Endothelial cell of umbilical vein (primary cell): ENCODE data around the gene FAM174B. TPM values are rescaled to one million over a fixed set of nuclear protein-coding genes. Genes with fewer than 3 reads are reported as not detected.

Experiments used
- BruUV-seq: library from RNA; stranded (reverse); fragments of 400-500 nt; replicated peaks from 2 replicates; lab custom pipeline; 2021; lab: Mats Ljungman, UMichigan
- CTCF ChIA-PET: fragments of 300-600, 350-600 bp; sonication (Branson Sonifier 250); formaldehyde crosslinking; loops from one replicate; lab custom pipeline; 2021; ENCODE audit warnings: antibody characterized with exemption, inconsistent platforms; lab: Charles Lee
- POLR2A ChIA-PET: fragments of 300-600, 350-600 bp; sonication (Branson Sonifier 250); formaldehyde crosslinking; loops from one replicate; lab custom pipeline; 2021; ENCODE audit warnings: antibody characterized with exemption, inconsistent platforms; lab: Charles Lee
- DNase-seq: peaks from one replicate; pipeline ENCODE4 v3.0.0-alpha.2; 2011; ENCODE audit warnings: low read depth, low spot score
- FAIRE-seq: peaks from 2 replicates; lab custom pipeline; 2011; peaks lifted over from hg19 to GRCh38; lab: Jason Lieb, UNC
- H2AFZ ChIP-seq: 2 replicates; pipeline ENCODE4 v1.6.0; 2012; ENCODE audit warnings: low read depth, low read length, control low read depth, inconsistent platforms
- H3K27ac ChIP-seq: 2 replicates; pipeline ENCODE4 v1.5.1; 2011; ENCODE audit warnings: low read depth, mild to moderate bottlenecking, control low read depth, low read length, moderate library complexity; ENCODE audit not compliant: insufficient read depth
- H3K27me3 ChIP-seq, 2 experiments: 2 replicates each; pipeline versions ENCODE4 v1.6.0 to v1.6.1; 2011; ENCODE audit warnings: low read length in 2 of 2, mixed read lengths in 1 of 2; ENCODE audit not compliant: control insufficient read depth in 2 of 2, insufficient read depth in 2 of 2
- H3K36me3 ChIP-seq, 2 experiments: 2 replicates in 1 of 2; 3 replicates in 1 of 2; pipeline ENCODE4 v1.5.1; 2011; ENCODE audit warnings: low read length in 2 of 2, mild to moderate bottlenecking in 1 of 2, moderate library complexity in 1 of 2; ENCODE audit not compliant: control insufficient read depth in 2 of 2, insufficient read depth in 2 of 2; ENCODE audit errors: extremely low read depth in 1 of 2
- H3K4me1 ChIP-seq: 3 replicates; pipeline ENCODE4 v1.5.1; 2011; ENCODE audit warnings: mild to moderate bottlenecking, low read length; ENCODE audit not compliant: control insufficient read depth, insufficient read depth; ENCODE audit errors: extremely low read depth
- H3K4me2 ChIP-seq: 2 replicates; pipeline ENCODE4 v1.6.1; 2011; ENCODE audit warnings: low read length, control low read depth, mixed read lengths; ENCODE audit not compliant: insufficient read depth
- H3K4me3 ChIP-seq, 3 experiments: fragments of 200-600 bp in 1 of 3; sonication (generic), shearing (Covaris generic) in 1 of 3; replicated peaks in 1 of 3; 2 replicates each; pipeline ENCODE4 v1.5.1; 2011 to 2016; ENCODE audit warnings: control low read depth in 3 of 3, low read length in 3 of 3, mild to moderate bottlenecking in 2 of 3, inconsistent platforms in 1 of 3, low read depth in 1 of 3, moderate library complexity in 1 of 3; ENCODE audit not compliant: insufficient read depth in 1 of 3
- H3K79me2 ChIP-seq: 2 replicates; pipeline ENCODE4 v1.6.0; 2012; ENCODE audit warnings: low read length, inconsistent platforms; ENCODE audit not compliant: control insufficient read depth, insufficient read depth
- H3K9ac ChIP-seq: replicated peaks from 2 replicates; pipeline ENCODE3; 2011; ENCODE audit warnings: low read length, control low read depth; ENCODE audit not compliant: insufficient read depth; ENCODE audit errors: extremely low read depth
- H3K9me1 ChIP-seq: replicated peaks from 3 replicates; pipeline ENCODE4 v1.6.0; 2011; ENCODE audit warnings: mild to moderate bottlenecking, low read length; ENCODE audit not compliant: control insufficient read depth, insufficient read depth; ENCODE audit errors: extremely low read depth
- H3K9me3 ChIP-seq: replicated peaks from 2 replicates; pipeline ENCODE4 v1.5.1; 2012; ENCODE audit warnings: low read length, inconsistent platforms; ENCODE audit not compliant: control insufficient read depth, insufficient read depth
- H4K20me1 ChIP-seq: replicated peaks from 2 replicates; pipeline ENCODE3; 2011; ENCODE audit warnings: mild to moderate bottlenecking, low read length; ENCODE audit not compliant: control insufficient read depth, insufficient read depth; ENCODE audit errors: extremely low read depth
- CTCF ChIP-seq, 2 donors: IDR thresholded peaks; 1 replicate in 1 of 2; 2 replicates in 1 of 2; pipeline ENCODE4 v1.5.1; 2011; ENCODE audit warnings: low read length in 2 of 2, mild to moderate bottlenecking in 2 of 2, moderate library complexity in 2 of 2, control low read depth in 1 of 2, inconsistent platforms in 1 of 2, low read depth in 1 of 2; ENCODE audit not compliant: insufficient read depth in 1 of 2; ENCODE audit errors: extremely low read depth in 1 of 2
- EZH2 ChIP-seq: IDR thresholded peaks from 2 replicates; pipeline ENCODE4 v1.6.1; 2012; ENCODE audit warnings: borderline replicate concordance, low read depth, mild to moderate bottlenecking, moderate library complexity, low read length, inconsistent platforms; ENCODE audit not compliant: severe bottlenecking
- FOS ChIP-seq: IDR thresholded peaks from 2 replicates; pipeline ENCODE4 v1.6.1; 2011; ENCODE audit warnings: mild to moderate bottlenecking, low read length, moderate library complexity, borderline replicate concordance; ENCODE audit not compliant: insufficient read depth
- GATA2 ChIP-seq: IDR thresholded peaks from 2 replicates; pipeline ENCODE4 v1.7.0; 2011; ENCODE audit warnings: low read depth, mild to moderate bottlenecking, moderate library complexity, mixed read lengths, low read length; ENCODE audit not compliant: insufficient read length, insufficient read depth
- JUN ChIP-seq: IDR thresholded peaks from 2 replicates; pipeline ENCODE4 v1.6.1; 2011; ENCODE audit warnings: borderline replicate concordance, low read depth; ENCODE audit not compliant: insufficient read length, insufficient read depth
- MYC ChIP-seq: IDR thresholded peaks from one replicate; pipeline ENCODE4 v1.6.1; 2011; ENCODE audit warnings: mild to moderate bottlenecking, low read depth, low read length
- POLR2A ChIP-seq: IDR thresholded peaks from 2 replicates; pipeline ENCODE4 v1.6.1; 2012; ENCODE audit warnings: low read depth, mild to moderate bottlenecking, control low read depth, low read length
- POLR2AphosphoS5 ChIP-seq: IDR thresholded peaks from 2 replicates; pipeline ENCODE4 v1.6.1; 2012; ENCODE audit warnings: low read depth, mild to moderate bottlenecking, control low read depth, low read length, moderate library complexity; ENCODE audit not compliant: insufficient read depth
- dilution Hi-C: fragments of 300-500 bp; cut with MboI; formaldehyde crosslinking; loops from one replicate; pipeline ENCODE4 v1.15.0; 2019; ENCODE audit warnings: low sequenced_read_pairs; ENCODE audit not compliant: extremely low pct_ligation_motif_present
- intact Hi-C: fragments of 100-400 bp; cut with micrococcal nuclease; formaldehyde crosslinking; loops from one replicate; pipeline ENCODE4 v1.10.0; 2022
- polyA plus RNA-seq, 4 experiments: library from polyadenylated mRNA; depleted of rRNA in 3 of 4; stranded (reverse) in 3 of 4; unstranded in 1 of 4; fragments of >200 nt; gene quantifications; 2 replicates each; pipeline versions ENCODE4 v1.2.1 to v1.2.3, GENCODE V29; 2011 to 2012; ENCODE audit warnings: missing spikeins in 1 of 4
- total RNA-seq: library from RNA; stranded (reverse); gene quantifications from 2 replicates; pipeline ENCODE4 v1.2.3, GENCODE V29; 2021
- TF ChIP-seq, protein P1 (sequence below): IDR thresholded peaks from 2 replicates; pipeline ENCODE4 v1.6.1; 2011; ENCODE audit not compliant: insufficient read depth, insufficient read length

The FAM174B gene
- total and polyA plus RNA-seq, 2 donors (not counting 3 experiments of a cell fraction or from before 2014, with no cell fraction given), result 25.9 to 30.2 TPM

- dilution Hi-C loops, result no loop called here
- no peak overlapping the region for H2AFZ ChIP-seq
- H3K9ac ChIP-seq, result no peak overlapping the region
- peaks cover 0 to 2% of the 10 kb centered on the region in 2 experiments for H3K27me3 ChIP-seq
- H3K27ac ChIP-seq, result no peak overlapping the region
- H3K9me1 ChIP-seq, result no peaks in the 10 kb centered on the region
- POLR2A ChIA-PET, result no interaction called here
- no TSS peak for BruUV-seq
- DNase-seq, result no peak
- no peaks in the 10 kb centered on the region for H3K4me1 ChIP-seq
- CTCF ChIA-PET, result interaction anchor here (0.6 to 2.3 kb wide), 3 partner anchors 43 to 150 kb away, joined by 3 to 12 read pairs (median 5); no protein-coding TSS in a partner anchor
- no peaks in the 10 kb centered on the region for H3K36me3 ChIP-seq
- no peak overlapping the region for H3K4me2 ChIP-seq
- no peaks in the 10 kb centered on the region for H3K9me3 ChIP-seq
- FAIRE-seq, result no peak
- no peak for TF ChIP-seq POLR2AphosphoS5
- no peak for TF ChIP-seq JUN
- TF ChIP-seq MYC, result no peak
- TF ChIP-seq GATA2, result no peak
- TF ChIP-seq, protein P1, sequence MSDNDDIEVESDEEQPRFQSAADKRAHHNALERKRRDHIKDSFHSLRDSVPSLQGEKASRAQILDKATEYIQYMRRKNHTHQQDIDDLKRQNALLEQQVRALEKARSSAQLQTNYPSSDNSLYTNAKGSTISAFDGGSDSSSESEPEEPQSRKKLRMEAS, result no peak
- no peak for TF ChIP-seq EZH2
- no peak for TF ChIP-seq FOS
- H3K4me3 ChIP-seq, result no peak overlapping the region
- no peaks in the 10 kb centered on the region for H3K79me2 ChIP-seq
- H4K20me1 ChIP-seq, result no peaks in the 10 kb centered on the region
- intact Hi-C loops, result no loop called here
These were observed 16.5 kb upstream of the FAM174B start for GRCh38 chr15:92672102-92672501.

- Histone ChIP-seq H3K79me2 (no peaks in the 10 kb centered on the region), H3K9me3 (no peaks in the 10 kb centered on the region), H3K27ac (no peak overlapping the region), H3K27me3 (peaks cover 0 to 2% of the 10 kb centered on the region in 2 experiments), H3K4me1 (no peaks in the 10 kb centered on the region), H3K4me2 (no peak overlapping the region), H3K9ac (no peak overlapping the region), H3K4me3 (no peak overlapping the region), H3K9me1 (no peaks in the 10 kb centered on the region), H2AFZ (no peak overlapping the region), H4K20me1 (no peaks in the 10 kb centered on the region), H3K36me3 (no peaks in the 10 kb centered on the region)
- ChIA-PET CTCF (interaction anchor here (1.0 to 2.3 kb wide), 2 partner anchors 10 to 150 kb away, joined by 3 to 12 read pairs; no protein-coding TSS in a partner anchor), POLR2A (no interaction called here)
- no TSS peak for BruUV-seq
- FAIRE-seq (no peak), DNase-seq (no peak)
- TF ChIP-seq MYC, result no peak
- TF ChIP-seq POLR2AphosphoS5, result no peak
- no peak for TF ChIP-seq FOS
- TF ChIP-seq GATA2, result no peak
- TF ChIP-seq, protein P1, result no peak
- no peak for TF ChIP-seq CTCF (IDR thresholded peaks at IDR 0.05; ENCODE audit: extremely low read depth in 1 of 2, insufficient read depth in 1 of 2, low read depth in 1 of 2, low read length in 2 of 2)
- no peak for TF ChIP-seq POLR2A
- no peak for TF ChIP-seq JUN
- no peak for TF ChIP-seq EZH2
- intact Hi-C loops, result no loop called here
- dilution Hi-C loops, result no loop called here
These were observed 15.8 kb upstream of the FAM174B start for GRCh38 chr15:92671406-92671805.
